GM20000 (cell line): ENCODE results near the gene C1QTNF8.

Source experiments
- DNase-seq: peaks from one replicate; pipeline ENCODE4 v3.0.0; 2012; ENCODE audit warnings: low spot score
- TF ChIP-seq, protein P1 (sequence below): IDR thresholded peaks from 2 replicates; pipeline ENCODE4 v1.5.1; 2012; ENCODE audit warnings: mild to moderate bottlenecking, control low read depth; ENCODE audit errors: extremely low read depth, missing control alignments

C1QTNF8 gene

DNA sequence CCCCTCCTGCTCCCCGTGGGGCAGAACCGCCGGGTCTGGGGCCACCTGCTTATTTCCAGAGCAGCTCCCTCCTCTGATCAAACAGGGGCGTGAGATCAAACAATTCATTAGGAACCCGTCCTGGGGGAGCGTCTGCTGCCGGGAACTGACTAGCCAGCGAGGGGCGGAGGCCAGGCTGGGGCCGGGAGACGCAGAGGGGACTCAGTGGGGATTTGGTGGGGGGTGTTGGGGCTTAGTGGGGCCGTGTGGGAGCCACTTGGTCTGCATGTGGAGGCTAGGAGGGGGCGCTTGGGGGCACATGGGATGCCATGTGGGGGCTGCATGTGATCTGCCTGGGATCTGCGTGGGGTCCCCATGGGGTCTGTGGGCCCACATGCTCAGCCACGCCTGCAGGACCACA, 36.4 kb upstream of the C1QTNF8 start:
- TF ChIP-seq, protein P1, sequence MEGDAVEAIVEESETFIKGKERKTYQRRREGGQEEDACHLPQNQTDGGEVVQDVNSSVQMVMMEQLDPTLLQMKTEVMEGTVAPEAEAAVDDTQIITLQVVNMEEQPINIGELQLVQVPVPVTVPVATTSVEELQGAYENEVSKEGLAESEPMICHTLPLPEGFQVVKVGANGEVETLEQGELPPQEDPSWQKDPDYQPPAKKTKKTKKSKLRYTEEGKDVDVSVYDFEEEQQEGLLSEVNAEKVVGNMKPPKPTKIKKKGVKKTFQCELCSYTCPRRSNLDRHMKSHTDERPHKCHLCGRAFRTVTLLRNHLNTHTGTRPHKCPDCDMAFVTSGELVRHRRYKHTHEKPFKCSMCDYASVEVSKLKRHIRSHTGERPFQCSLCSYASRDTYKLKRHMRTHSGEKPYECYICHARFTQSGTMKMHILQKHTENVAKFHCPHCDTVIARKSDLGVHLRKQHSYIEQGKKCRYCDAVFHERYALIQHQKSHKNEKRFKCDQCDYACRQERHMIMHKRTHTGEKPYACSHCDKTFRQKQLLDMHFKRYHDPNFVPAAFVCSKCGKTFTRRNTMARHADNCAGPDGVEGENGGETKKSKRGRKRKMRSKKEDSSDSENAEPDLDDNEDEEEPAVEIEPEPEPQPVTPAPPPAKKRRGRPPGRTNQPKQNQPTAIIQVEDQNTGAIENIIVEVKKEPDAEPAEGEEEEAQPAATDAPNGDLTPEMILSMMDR: no peak
- no peak for DNase-seq

DNA sequence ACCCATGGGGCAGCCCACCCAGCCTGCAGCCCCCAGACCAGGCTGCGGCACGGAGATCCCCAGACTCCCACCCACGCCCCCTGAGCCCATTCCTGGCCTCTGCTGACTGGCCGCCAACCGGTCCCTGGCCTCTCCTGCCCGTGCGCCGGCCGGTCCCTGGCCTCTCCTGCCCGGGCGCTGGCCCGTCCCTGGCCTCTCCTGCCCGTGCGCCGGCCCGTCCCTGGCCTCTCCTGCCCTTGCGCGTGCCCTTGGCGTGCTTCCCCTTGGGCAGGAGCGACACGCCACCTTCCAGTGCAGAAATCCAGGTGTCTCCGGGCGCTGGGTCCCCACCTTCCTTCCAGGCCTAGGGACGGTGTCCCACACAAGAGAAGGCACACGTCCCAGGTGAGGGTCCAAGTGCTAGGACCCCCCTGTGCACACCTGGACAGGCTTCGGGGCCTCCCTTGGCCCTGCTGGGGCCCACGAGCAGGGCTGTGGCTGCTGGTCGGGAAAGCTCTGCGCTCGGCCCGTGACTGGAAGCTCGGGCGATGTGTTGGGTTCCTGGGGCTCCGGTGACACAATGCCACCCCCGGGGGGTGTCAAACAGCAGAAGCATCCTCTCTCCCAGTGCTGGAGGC, 35.4 kb upstream of the C1QTNF8 start:
- no peak for DNase-seq
- TF ChIP-seq, protein P1: no peak

DNA sequence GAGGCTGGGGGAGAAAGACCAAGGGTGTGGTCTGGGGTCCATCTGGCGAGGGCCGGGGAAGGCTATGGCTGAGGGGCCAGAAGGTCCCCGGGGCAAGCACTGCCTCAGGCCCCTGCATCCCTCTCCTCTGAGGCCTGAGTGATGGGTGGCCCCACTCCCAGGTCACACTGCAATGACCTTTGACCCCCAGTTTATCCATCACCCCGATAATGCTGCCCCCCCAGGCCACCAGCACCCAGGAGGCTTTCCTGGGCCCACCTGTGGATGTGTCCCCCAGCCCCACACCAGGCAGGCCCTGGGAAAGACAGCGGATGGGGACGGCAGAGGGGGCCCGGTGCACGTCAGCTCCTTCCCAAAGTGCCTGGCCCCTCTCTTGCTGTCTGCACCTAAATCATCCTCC, 34.3 kb upstream of the C1QTNF8 start:
- TF ChIP-seq, protein P1: no peak
- DNase-seq: no peak

DNA sequence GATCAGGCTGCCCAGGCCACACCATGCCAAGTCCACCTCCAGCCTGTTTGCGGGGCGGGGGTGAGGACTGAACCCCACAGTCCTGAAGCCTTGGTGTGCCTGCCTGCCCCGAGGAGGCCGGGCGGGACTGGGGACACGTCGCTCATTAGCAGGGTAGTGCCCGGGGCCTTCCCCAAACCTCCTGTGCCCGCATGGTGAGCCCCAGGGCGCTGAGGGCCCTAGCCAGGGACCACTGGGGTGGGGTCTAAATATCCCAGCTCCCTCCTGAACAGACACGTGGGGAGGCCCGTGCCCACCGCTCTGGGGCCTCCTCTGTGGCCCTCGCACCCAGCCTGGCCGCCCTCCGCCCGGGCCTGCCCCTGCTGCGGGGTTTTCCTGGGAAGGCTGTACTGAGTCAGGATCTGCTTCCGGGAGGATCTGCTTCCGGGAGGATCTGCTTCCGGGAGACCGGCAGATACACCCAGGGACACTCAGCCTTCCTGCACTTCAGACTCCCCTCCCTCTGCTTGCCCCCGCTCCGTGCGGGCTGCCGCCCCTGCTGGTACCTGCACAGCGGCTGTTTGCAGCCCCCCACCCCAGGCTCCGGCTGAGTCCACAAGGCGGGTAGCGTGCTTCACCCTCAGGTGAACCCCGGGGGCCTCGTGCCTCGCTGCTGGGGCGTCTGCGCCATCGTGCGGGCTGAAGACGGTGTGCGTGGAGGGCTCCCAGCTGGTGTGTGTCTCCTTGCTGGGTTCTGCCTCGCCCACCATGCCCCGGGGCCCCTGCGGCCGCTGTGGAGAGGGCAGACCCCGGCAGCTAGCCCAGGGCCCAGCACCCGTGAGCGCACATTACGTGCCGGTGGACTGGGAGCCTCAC, 33.3 kb upstream of the C1QTNF8 start:
- no peak for DNase-seq
- TF ChIP-seq, protein P1: no peak

DNA sequence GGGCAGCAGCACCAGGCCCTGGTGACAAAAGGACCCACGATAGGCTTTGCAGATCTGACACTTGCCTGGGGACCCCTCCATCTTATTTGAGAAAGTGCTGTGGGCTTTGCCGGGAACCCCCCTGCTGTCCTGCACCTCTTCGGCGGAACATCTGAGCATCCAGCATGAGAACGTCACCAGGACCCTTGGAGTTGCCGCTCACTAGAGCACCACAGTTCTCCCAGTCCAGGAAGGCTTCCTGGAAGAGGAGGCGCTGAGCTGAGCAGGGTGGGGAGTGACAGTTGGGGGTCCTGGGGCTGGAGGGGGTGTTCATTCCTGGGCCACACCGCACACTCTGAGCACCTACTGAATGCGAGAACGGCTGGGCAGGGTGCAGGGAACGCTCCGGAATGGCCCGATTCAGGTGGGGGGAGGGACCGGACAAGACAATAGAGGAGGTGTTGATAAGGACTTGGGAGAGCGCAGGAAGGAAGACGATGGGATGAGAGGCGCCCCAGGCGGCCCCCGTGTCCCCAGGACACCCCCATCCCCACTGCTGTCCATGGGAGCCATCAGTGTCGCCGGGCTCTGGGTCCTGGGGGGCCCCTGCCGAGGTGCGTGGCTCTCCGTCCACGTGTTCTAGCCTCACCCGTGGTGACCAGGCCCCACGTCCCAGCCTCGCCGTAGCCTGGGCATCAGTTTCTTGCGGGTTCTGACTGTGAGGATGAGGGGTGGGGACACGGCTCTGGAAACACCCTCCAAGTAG, 32.1 kb upstream of the C1QTNF8 start:
- DNase-seq: no peak
- TF ChIP-seq, protein P1: no peak

DNA sequence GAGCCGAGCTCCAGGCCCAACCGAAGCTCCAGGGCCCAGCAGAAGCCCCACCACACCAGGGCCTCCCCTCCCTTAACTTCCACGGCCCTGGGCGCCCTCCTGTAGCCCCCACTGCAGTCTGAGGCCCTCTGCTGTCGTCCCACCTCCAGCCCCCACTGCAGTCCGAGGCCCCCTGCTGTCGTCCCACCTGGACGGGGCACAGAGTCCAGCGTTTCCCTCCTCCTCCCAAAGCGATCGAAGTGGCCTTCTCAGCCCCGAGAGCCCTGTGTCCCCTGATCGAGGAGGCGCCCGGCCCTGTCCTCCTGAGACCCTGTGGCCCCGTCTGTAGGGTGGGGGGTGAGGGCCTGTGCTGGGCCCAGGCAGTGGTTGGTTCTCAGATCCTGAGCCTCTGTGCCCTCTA, 31.1 kb upstream of the C1QTNF8 start:
- TF ChIP-seq, protein P1: no peak
- no peak for DNase-seq

DNA sequence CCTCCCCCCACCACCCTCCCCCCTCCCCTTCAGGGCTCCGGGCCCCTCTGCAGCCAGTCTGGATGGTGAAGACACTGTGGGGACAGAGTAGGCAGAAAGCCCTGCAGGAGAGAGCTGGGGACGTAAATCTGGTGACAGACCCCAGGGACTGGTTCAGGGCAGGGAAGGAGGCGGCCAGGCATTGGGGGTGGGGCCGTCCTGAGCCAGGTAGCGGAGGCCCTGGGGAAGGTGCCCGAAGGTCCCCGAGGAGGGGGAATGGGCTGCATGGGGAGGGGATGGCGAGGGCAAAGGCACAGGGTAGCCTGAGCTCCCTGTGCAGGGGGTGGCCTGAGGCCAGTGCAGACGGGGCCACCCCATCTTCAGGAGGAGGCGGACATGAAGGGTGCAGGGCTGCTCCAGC, 30.5 kb upstream of the C1QTNF8 start:
- DNase-seq: no peak
- TF ChIP-seq, protein P1: no peak
